Neuronal stem cell (in vitro differentiated cells): ENCODE results near the gene TRABD2A.
A peak's percentile ranks its signal among the peaks of the same experiment; 100 is the strongest.

Experiments used
- DNase-seq: peaks from one replicate; pipeline ENCODE4 v3.0.0-alpha.2; 2013; ENCODE audit warnings: low spot score
- H2AFZ ChIP-seq: one replicate; pipeline ENCODE4 v1.6.1; 2013; ENCODE audit warnings: mild to moderate bottlenecking, low read length, inconsistent platforms
- H2AK5ac ChIP-seq: 2 replicates; pipeline ENCODE4 v1.6.1; 2013; ENCODE audit warnings: low read depth, mild to moderate bottlenecking, inconsistent platforms, low read length, moderate library complexity, mixed read lengths
- H2BK120ac ChIP-seq: 2 replicates; pipeline ENCODE4 v1.6.1; 2013; ENCODE audit warnings: low read depth, mild to moderate bottlenecking, inconsistent platforms, low read length, moderate library complexity, mixed read lengths
- H2BK12ac ChIP-seq: one replicate; pipeline ENCODE4 v1.6.1; 2013; ENCODE audit warnings: low read length, inconsistent platforms
- H2BK15ac ChIP-seq: 2 replicates; pipeline ENCODE4 v1.6.1; 2013; ENCODE audit warnings: mild to moderate bottlenecking, low read length, inconsistent platforms, mixed read lengths
- H2BK5ac ChIP-seq: one replicate; pipeline ENCODE4 v1.6.1; 2013; ENCODE audit warnings: inconsistent platforms, mild to moderate bottlenecking, low read length, moderate library complexity
- H3K14ac ChIP-seq: one replicate; pipeline ENCODE4 v1.6.1; 2013; ENCODE audit warnings: low read length, inconsistent platforms
- H3K18ac ChIP-seq: 2 replicates; pipeline ENCODE4 v1.6.1; 2013; ENCODE audit warnings: low read length, inconsistent platforms
- H3K23ac ChIP-seq: 2 replicates; pipeline ENCODE4 v1.6.1; 2013; ENCODE audit warnings: low read depth, mild to moderate bottlenecking, mixed read lengths, low read length, inconsistent platforms; ENCODE audit not compliant: poor library complexity
- H3K27ac ChIP-seq: replicated peaks from 3 replicates; pipeline ENCODE4 v1.5.1; 2013; ENCODE audit warnings: low read length, inconsistent platforms
- H3K27me3 ChIP-seq, 3 experiments: 2 replicates each; pipeline ENCODE4 v1.6.1; 2013; ENCODE audit warnings: low read length in 3 of 3, mild to moderate bottlenecking in 2 of 3, inconsistent platforms in 1 of 3, low read depth in 1 of 3, mixed read lengths in 1 of 3, moderate library complexity in 1 of 3; ENCODE audit not compliant: control insufficient read depth in 3 of 3, insufficient read depth in 3 of 3
- H3K36me3 ChIP-seq, 2 donors: replicated peaks in 1 of 2; 2 replicates each; pipeline ENCODE4 v1.6.1; 2013; ENCODE audit warnings: low read length in 2 of 2; ENCODE audit not compliant: control insufficient read depth in 2 of 2, insufficient read depth in 2 of 2
- H3K4ac ChIP-seq: 2 replicates; pipeline ENCODE4 v1.6.1; 2013; ENCODE audit warnings: inconsistent platforms, mild to moderate bottlenecking, low read length, moderate library complexity
- H3K4me1 ChIP-seq, 2 donors: 1 replicate in 1 of 2; 2 replicates in 1 of 2; pipeline ENCODE4 v1.6.1; 2013; ENCODE audit warnings: low read length in 2 of 2, low read depth in 1 of 2; ENCODE audit not compliant: control insufficient read depth in 2 of 2, insufficient read depth in 1 of 2
- H3K4me2 ChIP-seq: one replicate; pipeline ENCODE4 v1.6.1; 2013; ENCODE audit warnings: mild to moderate bottlenecking, low read length, inconsistent platforms; ENCODE audit not compliant: insufficient read depth, poor library complexity, severe bottlenecking
- H3K4me3 ChIP-seq, 2 donors: 2 replicates each; pipeline ENCODE4 v1.5.1; 2013; ENCODE audit warnings: low read length in 2 of 2, mild to moderate bottlenecking in 2 of 2, inconsistent platforms in 1 of 2, moderate library complexity in 1 of 2
- H3K79me1 ChIP-seq: one replicate; pipeline ENCODE4 v1.6.1; 2013; ENCODE audit warnings: low read depth, mild to moderate bottlenecking, inconsistent platforms, low read length, moderate library complexity
- H3K9ac ChIP-seq: one replicate; pipeline ENCODE4 v1.6.1; 2013; ENCODE audit warnings: mild to moderate bottlenecking, low read depth, low read length, inconsistent platforms; ENCODE audit not compliant: poor library complexity
- H3K9me3 ChIP-seq, 2 donors: replicated peaks in 1 of 2; 2 replicates each; pipeline versions ENCODE3 to v1.6.1; 2013; ENCODE audit warnings: low read length in 2 of 2, mild to moderate bottlenecking in 2 of 2, inconsistent platforms in 1 of 2, low read depth in 1 of 2, mixed read lengths in 1 of 2, moderate library complexity in 1 of 2; ENCODE audit not compliant: control insufficient read depth in 2 of 2, insufficient read depth in 1 of 2
- H4K8ac ChIP-seq: one replicate; pipeline ENCODE4 v1.6.1; 2013; ENCODE audit warnings: low read depth, mild to moderate bottlenecking, inconsistent platforms, low read length, moderate library complexity
- H4K91ac ChIP-seq: one replicate; pipeline ENCODE4 v1.6.1; 2013; ENCODE audit warnings: low read length, low read depth, mild to moderate bottlenecking, inconsistent platforms; ENCODE audit not compliant: poor library complexity
- WGBS, 2 donors: extraction: QIAGEN DNeasy Blood & Tissue Kit; methylation state at CpG; one replicate each; pipeline ENCODE4 v1.1.7; 2013; ENCODE audit warnings: missing lambda C conversion rate in 2 of 2, mixed read lengths in 1 of 2; ENCODE audit not compliant: insufficient read length in 2 of 2, insufficient replicate concordance in 1 of 2; ENCODE audit errors: extremely low coverage in 2 of 2; 5-methylcytosine and 5-hydroxymethylcytosine counted together

The TRABD2A gene

DNA sequence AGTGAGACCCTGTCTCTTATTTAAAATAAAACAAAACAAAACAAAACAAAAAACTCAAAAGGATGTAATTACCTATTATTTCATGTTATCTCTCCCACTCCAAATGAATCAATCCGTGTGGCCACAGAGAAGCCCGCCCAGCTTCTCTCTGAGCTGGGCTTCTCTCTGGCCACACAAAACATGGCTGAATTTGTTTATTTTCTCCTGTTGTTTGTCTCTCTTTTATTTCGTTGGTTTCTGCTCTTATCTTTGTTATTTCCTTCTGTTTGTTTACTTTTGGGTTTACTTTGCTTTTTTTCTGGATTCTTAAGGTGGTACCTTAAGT is 1.5 kb upstream of the TRABD2A start:
- Histone ChIP-seq H3K4me1 (peaks cover 5 to 14% of the 10 kb centered on the region in 2 donors), H2BK5ac (no peak overlapping the region), H4K8ac (no peak overlapping the region), H2BK15ac (no peak overlapping the region), H3K9ac (no peak overlapping the region), H3K36me3 (no peaks in the 10 kb centered on the region), H3K79me1 (no peaks in the 10 kb centered on the region), H3K27ac (no peak overlapping the region), H4K91ac (no peak overlapping the region), H2AFZ (no peak overlapping the region), H3K9me3 (no peaks in the 10 kb centered on the region), H3K14ac (no peak overlapping the region), H2BK12ac (no peak overlapping the region), H3K4ac (no peak overlapping the region), H2BK120ac (no peak overlapping the region), H3K23ac (no peak overlapping the region), H3K18ac (no peak overlapping the region), H3K4me2 (no peak overlapping the region), H3K4me3 (no peak overlapping the region), H2AK5ac (no peak overlapping the region), H3K27me3 (peaks cover 2 to 96% (median 33%) of the 10 kb centered on the region in 3 experiments)
- WGBS, 2 donors: no CpG with 5 or more reads among the region's 3 CpGs
- DNase-seq: no peak

DNA sequence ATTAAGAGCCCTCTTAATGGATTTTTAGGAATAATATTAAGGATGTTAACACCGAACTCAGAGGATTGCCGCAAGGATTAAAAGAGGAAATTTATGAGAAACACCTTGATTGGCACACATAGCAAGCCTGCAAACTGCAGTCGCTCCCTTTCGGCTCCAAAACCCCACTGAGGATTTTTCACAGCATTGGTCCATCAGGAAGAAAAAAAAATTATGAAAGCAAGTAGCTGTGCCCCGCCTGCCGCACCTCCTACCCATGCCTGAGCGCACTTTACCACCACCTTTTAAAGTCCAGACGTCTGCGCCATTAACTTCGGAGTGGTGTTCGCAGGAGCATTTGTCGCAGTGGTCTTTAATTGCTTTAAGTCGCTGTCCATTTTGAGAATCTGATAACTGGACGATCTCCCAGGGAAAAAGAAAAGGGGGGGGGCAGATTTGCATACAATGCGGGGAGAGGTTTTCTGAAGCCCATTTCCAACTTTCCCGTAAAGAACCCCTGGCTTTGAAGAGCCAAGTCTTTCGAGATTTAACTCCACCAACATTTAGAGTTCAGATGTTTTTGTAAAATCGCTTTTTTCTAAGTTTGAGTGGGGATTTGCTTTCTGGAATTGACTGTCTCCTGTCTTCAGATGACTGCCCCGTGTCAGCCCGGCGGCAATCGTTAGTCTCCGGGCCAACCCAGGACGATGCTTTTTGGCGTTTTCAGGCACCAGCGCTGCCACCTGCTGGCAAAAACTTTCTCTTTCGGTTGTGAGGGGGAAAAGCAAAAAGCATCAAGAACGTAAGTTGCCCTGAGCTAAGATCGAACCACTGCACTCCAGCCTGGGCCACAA is 913 bp upstream of the TRABD2A start:
- DNase-seq: peak; percentile 75
- no peak overlapping the region for H4K91ac ChIP-seq

DNA sequence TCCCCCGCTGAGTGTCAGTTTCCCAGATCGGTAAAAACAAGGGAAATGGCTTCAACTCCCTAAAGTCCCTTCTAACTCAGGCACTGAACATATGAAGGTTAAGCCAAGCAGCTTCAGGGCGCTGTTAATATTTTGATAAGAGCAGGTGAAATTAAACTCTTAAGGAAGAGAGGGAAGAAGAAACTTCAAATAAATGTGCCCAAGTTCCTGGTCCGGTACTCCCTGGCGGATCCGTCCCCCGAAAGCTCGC is 564 bp downstream of the TRABD2A start:
- Histone ChIP-seq H3K18ac (no peak overlapping the region), H3K9ac (peak overlapping the region; percentile 93), H2BK12ac (no peak overlapping the region), H2BK120ac (no peak overlapping the region), H3K4ac (no peak overlapping the region), H4K8ac (no peak overlapping the region), H3K14ac (peak overlapping the region; percentile 72), H3K79me1 (no peaks in the 10 kb centered on the region), H2AK5ac (no peak overlapping the region), H2BK5ac (no peak overlapping the region), H3K4me2 (peak overlapping the region; percentile 96), H3K23ac (no peak overlapping the region), H3K9me3 (no peaks in the 10 kb centered on the region), H3K4me3 (peak overlapping the region in 1 of 2 donors; percentile 88), H3K27me3 (peaks cover 2 to 91% (median 33%) of the 10 kb centered on the region in 3 experiments), H3K27ac (no peak overlapping the region), H3K4me1 (peaks cover 5 to 14% of the 10 kb centered on the region in 2 donors), H4K91ac (no peak overlapping the region), H2BK15ac (no peak overlapping the region), H2AFZ (peak overlapping the region; percentile 93), H3K36me3 (no peaks in the 10 kb centered on the region)
- no CpG with 5 or more reads among the region's 8 CpGs for WGBS, 2 donors
- DNase-seq: no peak

More for the DNA sequence above, 913 bp upstream of the TRABD2A start:
- Histone ChIP-seq H2BK120ac (no peak overlapping the region), H3K4me2 (peak overlapping the region; percentile 96), H3K4me3 (peak overlapping the region in 1 of 2 donors; percentile 21), H2BK15ac (no peak overlapping the region), H3K14ac (no peak overlapping the region), H3K36me3 (no peaks in the 10 kb centered on the region), H2AFZ (peak overlapping the region; percentile 93), H3K18ac (no peak overlapping the region), H3K79me1 (no peaks in the 10 kb centered on the region), H3K9ac (no peak overlapping the region), H3K27ac (no peak overlapping the region), H4K8ac (no peak overlapping the region), H3K4me1 (peaks cover 5 to 14% of the 10 kb centered on the region in 2 donors), H3K27me3 (peaks cover 2 to 96% (median 33%) of the 10 kb centered on the region in 3 experiments), H2AK5ac (no peak overlapping the region), H2BK5ac (no peak overlapping the region), H2BK12ac (no peak overlapping the region), H3K23ac (no peak overlapping the region), H3K4ac (no peak overlapping the region), H3K9me3 (no peaks in the 10 kb centered on the region)
- no CpG with 5 or more reads among the region's 29 CpGs for WGBS, 2 donors

DNA sequence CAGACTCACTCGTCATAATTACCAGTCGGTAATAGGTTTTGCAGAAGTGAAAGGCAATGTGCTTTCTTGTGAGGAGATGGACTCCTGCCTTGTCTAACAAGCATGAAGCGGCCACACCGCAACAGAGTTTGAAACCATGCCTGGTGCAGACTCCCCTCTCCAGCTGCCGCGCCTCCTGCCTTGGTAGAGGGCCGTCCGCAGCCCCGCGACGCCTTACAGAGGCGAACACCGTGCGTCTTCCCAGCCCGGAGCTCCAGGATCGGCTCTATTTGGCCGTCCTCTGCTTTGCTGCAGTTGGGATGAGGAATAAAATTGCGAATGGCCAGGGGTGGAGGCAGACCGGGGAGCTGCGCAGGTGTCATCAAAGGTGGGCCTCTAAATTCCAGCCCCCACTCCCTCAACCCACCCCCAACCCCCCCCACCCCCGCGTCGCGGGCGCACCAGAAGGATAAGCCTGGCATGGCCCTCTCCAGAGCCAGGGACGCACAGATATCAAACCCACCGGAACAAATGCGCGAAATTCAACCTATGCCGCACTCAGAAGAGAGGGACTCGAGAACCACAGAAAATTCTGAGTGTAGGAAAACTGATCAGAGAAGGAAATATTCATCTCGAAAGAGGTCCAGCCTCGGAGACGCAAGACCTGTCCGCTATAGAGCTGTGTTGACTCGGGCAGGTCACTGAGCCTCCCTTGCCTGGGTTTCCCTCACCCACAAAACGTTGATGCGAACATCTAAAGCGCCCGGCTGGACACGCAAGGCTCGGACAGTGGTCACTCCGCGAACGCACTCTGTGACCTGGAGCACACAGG is 1.1 kb downstream of the TRABD2A start:
- no peaks in the 10 kb centered on the region for H3K36me3 ChIP-seq
- no peak overlapping the region for H2BK5ac ChIP-seq
- peak overlapping the region; percentile 36 for H3K9ac ChIP-seq
- no peaks in the 10 kb centered on the region for H3K79me1 ChIP-seq
- no peak overlapping the region for H4K91ac ChIP-seq
- no peak overlapping the region for H3K23ac ChIP-seq
- H3K18ac ChIP-seq: peak overlapping the region; percentile 69
- WGBS, 2 donors: no CpG with 5 or more reads among the region's 45 CpGs
- no peak overlapping the region for H3K14ac ChIP-seq
- H2AK5ac ChIP-seq: no peak overlapping the region
- no peak overlapping the region for H4K8ac ChIP-seq
- H3K27ac ChIP-seq: no peak overlapping the region
- H2BK12ac ChIP-seq: no peak overlapping the region
- H2AFZ ChIP-seq: peak overlapping the region; percentile 93
- H2BK15ac ChIP-seq: no peak overlapping the region
- H2BK120ac ChIP-seq: no peak overlapping the region
- H3K9me3 ChIP-seq: no peaks in the 10 kb centered on the region
- H3K4me1 ChIP-seq: peaks cover 5 to 14% of the 10 kb centered on the region in 2 donors
- DNase-seq: no peak
- H3K4ac ChIP-seq: no peak overlapping the region
- peaks cover 2 to 86% (median 33%) of the 10 kb centered on the region in 3 experiments for H3K27me3 ChIP-seq
- H3K4me2 ChIP-seq: peak overlapping the region; percentile 96
- peak overlapping the region in 1 of 2 donors; percentile 88 for H3K4me3 ChIP-seq
